ENCODE results near the gene ZAP70. TPM values are rescaled to one million over a fixed set of nuclear protein-coding genes. Genes with fewer than 3 reads are reported as not detected.

The ZAP70 gene
- total and polyA plus RNA-seq, 2 donors (not counting 3 experiments of a cell fraction or from before 2014, with no cell fraction given): 0.14 TPM; not detected in 1

DNA sequence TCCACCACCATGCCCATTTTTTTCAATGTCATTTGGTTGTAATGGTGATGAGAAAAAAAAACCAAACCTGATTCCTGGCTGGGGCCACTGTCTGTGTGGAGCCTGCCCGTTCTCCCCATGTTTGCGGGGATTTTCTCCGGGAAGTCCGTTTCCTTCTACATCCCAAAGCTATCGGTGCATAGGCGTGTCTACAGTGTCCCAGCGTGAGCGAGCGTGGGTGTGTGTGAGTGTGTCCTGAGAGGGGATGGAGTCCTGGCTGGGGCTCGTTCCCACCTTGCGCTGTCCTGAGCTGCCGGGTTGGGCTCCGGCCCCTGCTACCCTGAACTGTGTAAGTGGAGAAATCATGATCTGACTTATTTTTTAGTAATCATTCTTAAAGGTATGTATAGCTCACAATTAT lies 7.3 kb upstream of the ZAP70 start:
- TF ChIP-seq CTCF (IDR thresholded peaks at IDR 0.05; ENCODE audit: extremely low read depth in 1 of 2, insufficient read depth in 1 of 2, low read depth in 1 of 2, low read length in 2 of 2) (no peak), MAX (IDR thresholded peaks at IDR 0.05; ENCODE audit: insufficient read depth, insufficient read length) (no peak), POLR2A (IDR thresholded peaks at IDR 0.05; ENCODE audit: low read depth, low read length) (no peak), EZH2 (IDR thresholded peaks at IDR 0.05; ENCODE audit: borderline replicate concordance, low read depth, low read length, severe bottlenecking) (no peak), JUN (IDR thresholded peaks at IDR 0.05; ENCODE audit: borderline replicate concordance, insufficient read depth, insufficient read length, low read depth) (no peak), GATA2 (IDR thresholded peaks at IDR 0.05; ENCODE audit: insufficient read depth, insufficient read length, low read depth, low read length) (no peak), POLR2AphosphoS5 (IDR thresholded peaks at IDR 0.05; ENCODE audit: insufficient read depth, low read depth, low read length) (no peak), MYC (IDR thresholded peaks at IDR 0.05; ENCODE audit: low read depth, low read length) (no peak), FOS (IDR thresholded peaks at IDR 0.05; ENCODE audit: borderline replicate concordance, insufficient read depth, low read length) (no peak)
- Histone ChIP-seq H3K9me3 (replicated peaks; ENCODE audit: control insufficient read depth, insufficient read depth, low read length) (no peaks in the 10 kb centered on the region), H3K9ac (replicated peaks; ENCODE audit: extremely low read depth, insufficient read depth, low read length) (no peak overlapping the region), H3K4me1 (ENCODE audit: control insufficient read depth, extremely low read depth, insufficient read depth, low read length) (no peaks in the 10 kb centered on the region), H3K4me3 (replicated peaks in 1 of 3; ENCODE audit: insufficient read depth in 1 of 3, low read depth in 1 of 3, low read length in 3 of 3) (no peak overlapping the region), H3K27ac (ENCODE audit: insufficient read depth, low read depth, low read length) (no peak overlapping the region), H3K27me3 (ENCODE audit: control insufficient read depth in 2 of 2, insufficient read depth in 2 of 2, low read length in 2 of 2) (peaks cover 2% of the 10 kb centered on the region in 2 experiments), H2AFZ (ENCODE audit: low read depth, low read length) (no peak overlapping the region), H3K36me3 (ENCODE audit: control insufficient read depth in 2 of 2, extremely low read depth in 1 of 2, insufficient read depth in 2 of 2, low read length in 2 of 2) (no peaks in the 10 kb centered on the region), H3K4me2 (ENCODE audit: insufficient read depth, low read length) (no peak overlapping the region), H3K9me1 (replicated peaks; ENCODE audit: control insufficient read depth, extremely low read depth, insufficient read depth, low read length) (no peaks in the 10 kb centered on the region), H4K20me1 (replicated peaks; ENCODE audit: control insufficient read depth, extremely low read depth, insufficient read depth, low read length) (no peaks in the 10 kb centered on the region), H3K79me2 (ENCODE audit: control insufficient read depth, insufficient read depth, low read length) (no peaks in the 10 kb centered on the region)
- no peak for FAIRE-seq
- POLR2A ChIA-PET: no interaction called here
- no peak for DNase-seq (ENCODE audit: low read depth, low spot score)
- intact Hi-C loops (cut with micrococcal nuclease): no loop called here
- BruUV-seq (replicated peaks): no TSS peak
- CTCF ChIA-PET: interaction anchor here (1.8 kb wide), 1 partner anchor 18 kb away, joined by 4 read pairs; no protein-coding TSS in a partner anchor
- dilution Hi-C loops (cut with MboI; ENCODE audit: extremely low pct_ligation_motif_present, low sequenced_read_pairs): no loop called here
